ENCODE results near the gene ANK2.

- TF ChIP-seq REST (IDR thresholded peaks at IDR 0.05) (no peak), CTCF (IDR thresholded peaks at IDR 0.05; ENCODE audit: low read depth, low read length, missing input control) (no peak), RAD21 (IDR thresholded peaks at IDR 0.05) (no peak), ATF3 (IDR thresholded peaks at IDR 0.05) (no peak), SP1 (IDR thresholded peaks at IDR 0.05) (no peak), ZBTB33 (IDR thresholded peaks at IDR 0.05) (no peak)
Measured at GRCh38 chr4:113187358-113187757, 137.9 kb downstream of the ANK2 start.

Data from liver (tissue), 3 donors.